Esophagus squamous epithelium (tissue), 5 donors: ENCODE data around the gene TMEM38A. TPM values are rescaled to one million over a fixed set of nuclear protein-coding genes. Genes with fewer than 3 reads are reported as not detected.

ENCODE experiments used
- DNase-seq: peaks from one replicate; lab custom pipeline; 2025; lab: John Stamatoyannopoulos, UW
- H3K27ac ChIP-seq, 4 donors: fragments of 200-600 bp; sonication (generic); one replicate each; pipeline ENCODE4 v1.5.1; 2016 to 2019; ENCODE audit warnings: mild to moderate bottlenecking in 1 of 4
- H3K27me3 ChIP-seq, 4 donors: fragments of 200-600 bp; sonication (generic); 1 replicate in 3 of 4; 2 replicates in 1 of 4; pipeline versions ENCODE4 v1.5.1 to v1.6.0; 2017 to 2021; ENCODE audit warnings: antibody characterized with exemption in 1 of 4
- H3K36me3 ChIP-seq, 3 donors: fragments of 200-600 bp; sonication (generic); one replicate each; pipeline ENCODE4 v1.5.1; 2016 to 2019
- H3K4me1 ChIP-seq, 3 donors: fragments of 200-600 bp; sonication (generic); one replicate each; pipeline ENCODE4 v1.5.1; 2017 to 2019
- H3K4me3 ChIP-seq, 4 donors: fragments of 200-600 bp; sonication (generic); 1 replicate in 3 of 4; 2 replicates in 1 of 4; pipeline ENCODE4 v1.5.1; 2016 to 2019; ENCODE audit warnings: mild to moderate bottlenecking in 2 of 4, moderate library complexity in 1 of 4
- H3K9me3 ChIP-seq, 3 donors: fragments of 200-600 bp; sonication (generic); one replicate each; pipeline ENCODE4 v1.5.1; 2016 to 2019
- POLR2A ChIP-seq, 4 donors: fragments of 450-650 bp; IDR thresholded peaks; one replicate each; pipeline ENCODE4 v1.6.1; 2017; ENCODE audit warnings: antibody characterized with exemption in 4 of 4, mild to moderate bottlenecking in 4 of 4, moderate library complexity in 3 of 4
- WGBS, 2 donors: methylation state at CpG; one replicate each; pipeline ENCODE4 v1.1.5; 2018; 5-methylcytosine and 5-hydroxymethylcytosine counted together
- intact Hi-C: fragments of 100-400 bp; cut with DNase I; formaldehyde crosslinking; loops from one replicate; pipeline ENCODE4 v1.15.0; 2022
- total RNA-seq, 4 donors: library from RNA; depleted of rRNA; stranded (reverse); fragments of >200 nt; gene quantifications; one replicate each; pipeline ENCODE4 v1.1.0, GENCODE V29; 2016
- TF ChIP-seq, protein P1 (sequence below), 6 experiments: fragments of 450-650 bp in 4 of 6; fragments of 200-600 bp in 2 of 6; sonication (generic) in 2 of 6; IDR thresholded peaks; one replicate each; pipeline ENCODE4 v1.5.1; 2016 to 2019; ENCODE audit warnings: antibody characterized with exemption in 6 of 6, mild to moderate bottlenecking in 4 of 6, moderate library complexity in 4 of 6
- donor health status: DM: yes; HTN: yes; CAD: no.

Gene TMEM38A, protein sequence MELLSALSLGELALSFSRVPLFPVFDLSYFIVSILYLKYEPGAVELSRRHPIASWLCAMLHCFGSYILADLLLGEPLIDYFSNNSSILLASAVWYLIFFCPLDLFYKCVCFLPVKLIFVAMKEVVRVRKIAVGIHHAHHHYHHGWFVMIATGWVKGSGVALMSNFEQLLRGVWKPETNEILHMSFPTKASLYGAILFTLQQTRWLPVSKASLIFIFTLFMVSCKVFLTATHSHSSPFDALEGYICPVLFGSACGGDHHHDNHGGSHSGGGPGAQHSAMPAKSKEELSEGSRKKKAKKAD
- 1 to 10 TPM; 2.0 to 5.6 (median 2.7) TPM for total RNA-seq

DNA sequence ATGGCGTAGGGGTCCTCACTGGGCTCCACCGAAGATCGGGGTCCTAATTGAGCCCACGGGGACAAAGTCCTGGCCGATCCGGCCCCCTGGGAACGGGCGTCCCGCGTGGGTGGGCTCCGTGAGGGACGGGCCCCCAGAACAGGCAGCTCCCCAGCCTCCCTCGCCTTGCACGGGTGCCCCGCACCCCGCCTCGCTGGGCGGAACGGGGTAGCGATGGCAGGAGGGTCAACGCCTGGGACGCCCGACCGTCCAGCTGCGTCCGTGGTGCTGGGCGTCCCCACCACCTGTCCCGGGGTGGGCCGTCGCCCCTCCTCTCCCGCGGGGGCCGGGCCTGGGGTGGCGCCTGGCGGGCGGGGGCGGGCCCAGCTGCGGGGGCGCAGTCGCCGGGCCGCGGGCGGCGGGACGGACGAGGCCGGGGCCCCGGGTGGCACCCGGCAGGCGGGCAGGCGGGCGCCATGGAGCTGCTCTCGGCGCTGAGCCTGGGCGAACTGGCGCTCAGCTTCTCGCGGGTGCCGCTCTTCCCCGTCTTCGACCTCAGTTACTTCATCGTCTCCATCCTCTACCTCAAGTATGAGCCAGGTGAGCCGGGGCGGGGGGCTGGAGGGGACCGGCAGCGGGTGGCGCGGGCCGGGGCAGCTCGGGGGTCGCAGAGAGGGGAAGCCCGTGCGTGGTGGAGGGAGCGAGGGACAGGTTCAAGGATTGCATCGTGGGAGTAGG, at the start of gene TMEM38A:
Gene TMEM38A, plus strand, starts transcription at position 377 of the 717 bp plus-strand sequence. Its CDS starts 79 bp downstream, at position 456.
- Histone ChIP-seq H3K9me3 (no peaks in the 10 kb centered on the region), H3K27me3 (no peaks in the 10 kb centered on the region), H3K4me3 (peak within 1 kb of the TSS; percentile 57 to 91 (median 82)), H3K27ac (peak within 1 kb of the TSS; percentile 85 to 97 (median 96)), H3K36me3 (peaks cover 9 to 30% (median 18%) of the 10 kb centered on the region in 3 donors), H3K4me1 (peaks cover 17 to 54% (median 22%) of the 10 kb centered on the region in 3 donors)
- TF ChIP-seq, protein P1, sequence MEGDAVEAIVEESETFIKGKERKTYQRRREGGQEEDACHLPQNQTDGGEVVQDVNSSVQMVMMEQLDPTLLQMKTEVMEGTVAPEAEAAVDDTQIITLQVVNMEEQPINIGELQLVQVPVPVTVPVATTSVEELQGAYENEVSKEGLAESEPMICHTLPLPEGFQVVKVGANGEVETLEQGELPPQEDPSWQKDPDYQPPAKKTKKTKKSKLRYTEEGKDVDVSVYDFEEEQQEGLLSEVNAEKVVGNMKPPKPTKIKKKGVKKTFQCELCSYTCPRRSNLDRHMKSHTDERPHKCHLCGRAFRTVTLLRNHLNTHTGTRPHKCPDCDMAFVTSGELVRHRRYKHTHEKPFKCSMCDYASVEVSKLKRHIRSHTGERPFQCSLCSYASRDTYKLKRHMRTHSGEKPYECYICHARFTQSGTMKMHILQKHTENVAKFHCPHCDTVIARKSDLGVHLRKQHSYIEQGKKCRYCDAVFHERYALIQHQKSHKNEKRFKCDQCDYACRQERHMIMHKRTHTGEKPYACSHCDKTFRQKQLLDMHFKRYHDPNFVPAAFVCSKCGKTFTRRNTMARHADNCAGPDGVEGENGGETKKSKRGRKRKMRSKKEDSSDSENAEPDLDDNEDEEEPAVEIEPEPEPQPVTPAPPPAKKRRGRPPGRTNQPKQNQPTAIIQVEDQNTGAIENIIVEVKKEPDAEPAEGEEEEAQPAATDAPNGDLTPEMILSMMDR (IDR thresholded peaks at IDR 0.05), result no peak
- TF ChIP-seq POLR2A (IDR thresholded peaks at IDR 0.05), result peak in 1 of 4 donors; percentile 11
- no peak for DNase-seq
- 0% methylated on average over 7 to 10 of the region's 76 CpGs for WGBS, 2 donors
- intact Hi-C loops, result no loop called here

DNA sequence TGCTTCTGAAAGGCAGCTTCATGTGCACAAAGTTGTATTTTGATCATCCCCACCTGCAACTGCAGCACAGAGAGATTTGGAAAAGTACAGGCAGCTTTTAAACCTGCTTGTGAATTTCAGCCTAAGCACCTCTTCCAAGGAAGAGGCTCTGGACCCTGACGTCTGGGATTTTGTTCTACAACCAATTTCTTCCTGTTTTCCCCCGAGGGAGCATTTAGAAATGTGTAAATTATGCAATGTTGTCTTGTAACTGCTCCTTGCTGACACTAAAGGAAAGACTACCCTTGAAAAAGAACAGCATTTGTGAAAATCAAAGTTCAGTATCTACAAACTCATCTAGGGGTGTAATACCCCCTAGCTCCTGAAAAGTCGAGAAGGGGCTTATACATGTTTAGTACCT, 48.3 kb upstream of the TMEM38A start:
- Histone ChIP-seq H3K9me3 (no peaks in the 10 kb centered on the region), H3K27me3 (no peaks in the 10 kb centered on the region), H3K36me3 (peaks cover 0 to 4% (median 0%) of the 10 kb centered on the region in 3 donors), H3K27ac (peak overlapping the region in 2 of 4 donors; percentile 18 to 59), H3K4me1 (peaks cover 0 to 70% (median 12%) of the 10 kb centered on the region in 3 donors), H3K4me3 (no peak overlapping the region)
- DNase-seq, result no peak
- WGBS, 2 donors, result 49 to 50% methylated on average over 3 of the region's 3 CpGs
- TF ChIP-seq, protein P1 (IDR thresholded peaks at IDR 0.05), result no peak
- no peak for TF ChIP-seq POLR2A (IDR thresholded peaks at IDR 0.05)
- intact Hi-C loops, result no loop called here

DNA sequence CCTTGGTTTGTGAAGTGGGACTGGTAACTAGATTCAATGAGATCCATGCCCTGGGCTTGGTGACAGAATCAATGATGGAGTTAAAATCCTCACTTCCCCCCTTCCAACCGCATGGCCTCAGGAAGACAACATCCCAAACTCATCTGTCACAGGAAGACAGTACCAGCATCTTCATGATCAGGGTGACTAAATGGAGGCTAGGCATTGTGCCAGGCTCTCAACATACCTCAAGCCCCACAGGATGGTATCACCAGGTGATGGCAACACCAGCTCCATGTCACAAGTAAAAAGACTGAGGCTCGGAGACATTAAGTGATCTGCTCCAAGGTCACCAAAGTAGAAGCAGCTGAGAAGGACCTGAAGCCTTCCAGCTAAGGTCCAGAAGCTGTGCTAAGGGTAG, 47.1 kb upstream of the TMEM38A start:
- Histone ChIP-seq H3K27me3 (no peaks in the 10 kb centered on the region), H3K27ac (no peak overlapping the region), H3K36me3 (peaks cover 0 to 4% (median 0%) of the 10 kb centered on the region in 3 donors), H3K4me1 (peaks cover 1 to 61% (median 5%) of the 10 kb centered on the region in 3 donors), H3K9me3 (no peaks in the 10 kb centered on the region), H3K4me3 (no peak overlapping the region)
- no peak for TF ChIP-seq POLR2A (IDR thresholded peaks at IDR 0.05)
- TF ChIP-seq, protein P1 (IDR thresholded peaks at IDR 0.05), result no peak
- 73 to 89% methylated on average over 1 to 2 of the region's 2 CpGs for WGBS, 2 donors
- no peak for DNase-seq
- intact Hi-C loops, result no loop called here

DNA sequence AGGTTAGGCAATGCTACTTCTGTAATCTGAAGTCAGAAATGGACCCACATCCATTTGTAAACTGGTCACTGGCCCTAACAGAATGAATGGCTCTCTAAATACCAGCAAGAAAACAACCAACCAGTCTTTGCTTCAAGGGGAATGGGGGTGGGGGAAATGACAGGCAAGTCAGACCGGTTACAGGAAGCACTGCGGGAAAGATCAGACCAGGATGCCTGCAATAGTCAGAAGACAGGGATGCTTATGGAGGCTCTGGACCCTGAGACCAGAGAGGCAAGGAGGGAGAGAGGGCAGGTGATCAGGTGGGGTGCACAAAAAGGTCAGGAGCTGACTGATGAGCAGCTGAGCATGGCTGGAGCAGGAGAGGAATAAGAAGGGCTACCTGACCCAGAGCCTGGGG, 46.0 kb upstream of the TMEM38A start:
- DNase-seq, result no peak

More for the DNA sequence above, 46.0 kb upstream of the TMEM38A start:
- no peak overlapping the region for H3K4me3 ChIP-seq
- no peaks in the 10 kb centered on the region for H3K27me3 ChIP-seq
- H3K27ac ChIP-seq, result no peak overlapping the region
- no peak for TF ChIP-seq POLR2A (IDR thresholded peaks at IDR 0.05)
- TF ChIP-seq, protein P1 (IDR thresholded peaks at IDR 0.05), result no peak
- H3K9me3 ChIP-seq, result no peaks in the 10 kb centered on the region
- peaks cover 3 to 63% (median 12%) of the 10 kb centered on the region in 3 donors for H3K4me1 ChIP-seq
- intact Hi-C loops, result no loop called here
- 46 to 59% methylated on average over 2 of the region's 2 CpGs for WGBS, 2 donors
- peaks cover 0 to 4% (median 0%) of the 10 kb centered on the region in 3 donors for H3K36me3 ChIP-seq
